ENCODE data around the gene COQ3. TPM values are rescaled to one million over a fixed set of nuclear protein-coding genes. Genes with fewer than 3 reads are reported as not detected.

Gene COQ3
- total RNA-seq, 2 experiments from 2014 or later: 1.8 to 2.2 TPM

DNA sequence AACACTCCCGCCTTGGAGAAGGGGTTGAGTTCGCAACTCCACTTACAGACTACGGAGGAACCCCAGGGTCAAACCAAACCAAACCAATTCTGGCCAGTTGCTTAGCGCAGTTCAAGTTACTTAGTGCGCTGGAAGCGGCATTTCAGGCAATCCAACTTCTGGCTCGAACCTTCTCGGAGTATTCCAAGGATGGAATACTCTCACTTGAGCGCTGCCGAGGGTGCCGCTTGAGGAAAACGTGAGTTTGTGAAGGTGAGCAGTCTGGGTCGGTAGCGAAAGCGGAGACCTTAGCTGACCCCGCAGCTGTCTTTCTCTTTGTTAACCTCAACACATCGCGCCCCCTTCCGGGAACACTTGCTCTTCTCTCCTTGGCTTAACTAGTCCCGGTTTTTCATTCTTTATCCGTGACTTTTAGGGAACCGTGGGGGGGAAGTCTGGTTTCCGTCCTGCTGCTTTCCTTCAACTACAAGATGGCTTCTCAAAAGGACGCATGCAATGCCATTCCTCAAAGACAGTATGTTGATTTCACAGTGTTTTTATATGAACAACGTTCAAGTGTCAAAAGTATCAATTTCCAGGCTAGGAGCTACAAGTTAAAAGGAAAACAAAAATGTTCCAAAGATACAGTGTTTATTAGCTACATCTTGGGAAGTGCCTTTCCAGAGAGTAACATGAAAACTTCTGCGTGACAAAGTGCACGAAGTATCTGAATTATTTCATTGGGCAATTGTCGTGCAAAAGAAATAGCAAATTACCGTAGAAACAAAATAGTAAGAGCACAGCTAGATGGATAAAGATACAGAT is 31.9 kb upstream of the COQ3 start:
- Histone ChIP-seq H3K36me3 (ENCODE audit: insufficient read depth, low read length) (peaks cover 19% of the 10 kb centered on the region), H3K9me3 (ENCODE audit: control insufficient read depth in 1 of 2, insufficient read depth in 1 of 2, low read length in 2 of 2) (no peaks in the 10 kb centered on the region), H3K4me3 (ENCODE audit: low read length) (peak overlapping the region; percentile 72), H3K27me3 (ENCODE audit: control insufficient read depth in 1 of 2, insufficient read depth in 2 of 2, low read length in 2 of 2) (no peaks in the 10 kb centered on the region), H3K4me1 (ENCODE audit: insufficient read depth, low read length) (peaks cover 32% of the 10 kb centered on the region), H3K27ac (ENCODE audit: low read depth in 1 of 2, low read length in 2 of 2) (peak overlapping the region; percentile 99)
- peak overlapping the region; percentile 97 for H3K27ac Mint-ChIP-seq
- H3K27me3 Mint-ChIP-seq: no peaks in the 10 kb centered on the region
- CTCF ChIA-PET: interaction anchor here (1.2 to 1.4 kb wide), 4 partner anchors 8 to 142 kb away, joined by 3 to 6 read pairs (median 4); partner anchors contain the start of gene CCNC
- TF ChIP-seq, protein P1, sequence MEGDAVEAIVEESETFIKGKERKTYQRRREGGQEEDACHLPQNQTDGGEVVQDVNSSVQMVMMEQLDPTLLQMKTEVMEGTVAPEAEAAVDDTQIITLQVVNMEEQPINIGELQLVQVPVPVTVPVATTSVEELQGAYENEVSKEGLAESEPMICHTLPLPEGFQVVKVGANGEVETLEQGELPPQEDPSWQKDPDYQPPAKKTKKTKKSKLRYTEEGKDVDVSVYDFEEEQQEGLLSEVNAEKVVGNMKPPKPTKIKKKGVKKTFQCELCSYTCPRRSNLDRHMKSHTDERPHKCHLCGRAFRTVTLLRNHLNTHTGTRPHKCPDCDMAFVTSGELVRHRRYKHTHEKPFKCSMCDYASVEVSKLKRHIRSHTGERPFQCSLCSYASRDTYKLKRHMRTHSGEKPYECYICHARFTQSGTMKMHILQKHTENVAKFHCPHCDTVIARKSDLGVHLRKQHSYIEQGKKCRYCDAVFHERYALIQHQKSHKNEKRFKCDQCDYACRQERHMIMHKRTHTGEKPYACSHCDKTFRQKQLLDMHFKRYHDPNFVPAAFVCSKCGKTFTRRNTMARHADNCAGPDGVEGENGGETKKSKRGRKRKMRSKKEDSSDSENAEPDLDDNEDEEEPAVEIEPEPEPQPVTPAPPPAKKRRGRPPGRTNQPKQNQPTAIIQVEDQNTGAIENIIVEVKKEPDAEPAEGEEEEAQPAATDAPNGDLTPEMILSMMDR (IDR thresholded peaks at IDR 0.05): no peak
- POLR2A ChIA-PET: interaction anchor here (0.6 to 3.0 kb wide), 15 partner anchors 8 to 163 kb away, joined by 3 to 50 read pairs (median 7); partner anchors contain the start of genes CCNC, COQ3 and USP45
- intact Hi-C loops (cut with DNase I, micrococcal nuclease): loop anchor here (1.0 to 10.0 kb wide), 6 partner anchors 31 to 471 kb away; partner anchors contain the start of genes USP45 (in 2 of the 2) and CCNC (in 1 of the 2)
- peaks cover 38% of the 10 kb centered on the region for H3K36me3 Mint-ChIP-seq (ENCODE audit: low read depth)
- ATAC-seq (ENCODE audit: poor library complexity) (peak; percentile 44), DNase-seq (peak; percentile 27 to 79 (median 49))
- H3K4me1 Mint-ChIP-seq (ENCODE audit: low read depth): peaks cover 58% of the 10 kb centered on the region
- H3K9me3 Mint-ChIP-seq: no peaks in the 10 kb centered on the region
- H3K4me3 Mint-ChIP-seq: peak overlapping the region; percentile 100

DNA sequence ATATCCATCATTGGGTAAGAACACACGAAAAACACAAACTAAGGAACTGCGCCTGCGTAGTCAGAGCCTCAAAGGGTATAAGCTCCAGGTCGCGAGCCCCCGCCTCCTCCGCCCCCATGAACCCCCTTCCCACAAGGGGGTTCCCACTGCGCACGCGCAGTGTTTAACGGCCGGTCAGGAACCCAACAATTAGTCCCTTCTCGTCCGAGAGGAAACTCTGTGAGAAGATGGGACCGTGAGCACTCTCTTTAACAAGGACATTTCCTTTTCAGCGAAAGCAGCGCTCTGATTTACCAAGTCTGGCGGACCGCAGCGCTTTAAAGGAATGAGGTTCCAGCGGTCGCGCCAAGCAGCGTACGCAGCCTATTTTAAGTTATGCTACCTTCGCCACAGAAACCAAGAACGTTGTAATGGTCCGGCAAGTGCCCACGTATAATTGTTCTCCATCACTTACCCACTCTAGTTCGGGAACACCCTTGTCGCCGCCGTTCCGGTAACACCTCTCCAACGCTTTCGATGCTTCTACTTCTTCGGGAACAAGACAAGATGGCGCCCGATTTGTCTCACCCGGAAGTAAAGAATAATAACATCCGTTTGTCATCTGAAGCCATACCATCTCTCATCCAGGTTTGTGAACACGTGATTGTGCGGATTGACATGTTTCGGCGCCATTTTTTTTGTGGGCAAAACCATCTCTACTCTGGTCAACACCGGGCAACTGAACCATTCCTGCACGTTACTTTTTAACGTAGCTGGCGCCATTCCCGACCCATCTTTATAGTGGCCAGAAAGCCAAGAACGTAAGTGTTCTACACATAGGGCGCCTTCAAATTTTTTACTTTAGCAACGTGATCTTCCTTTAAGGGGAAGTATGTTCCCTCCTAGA is 31.0 kb upstream of the COQ3 start, which contains the start of gene PNISR:
Gene PNISR, minus strand, starts transcription at position 548 of the 886 bp plus-strand sequence. CDS start 10,649 bp downstream, outside the sequence.
- Histone ChIP-seq H3K4me1 (ENCODE audit: insufficient read depth, low read length) (peaks cover 32% of the 10 kb centered on the region), H3K27me3 (ENCODE audit: control insufficient read depth in 1 of 2, insufficient read depth in 2 of 2, low read length in 2 of 2) (no peaks in the 10 kb centered on the region), H3K36me3 (ENCODE audit: insufficient read depth, low read length) (peaks cover 14% of the 10 kb centered on the region), H3K9me3 (ENCODE audit: control insufficient read depth in 1 of 2, insufficient read depth in 1 of 2, low read length in 2 of 2) (no peaks in the 10 kb centered on the region), H3K27ac (ENCODE audit: low read depth in 1 of 2, low read length in 2 of 2) (peak within 1 kb of the TSS; percentile 99), H3K4me3 (ENCODE audit: low read length) (peak within 1 kb of the TSS; percentile 72)
- Mint-ChIP-seq H3K27ac (peak within 1 kb of the TSS; percentile 97), H3K4me3 (peak within 1 kb of the TSS; percentile 100), H3K36me3 (ENCODE audit: low read depth) (peaks cover 38% of the 10 kb centered on the region), H3K9me3 (no peaks in the 10 kb centered on the region), H3K4me1 (ENCODE audit: low read depth) (peaks cover 67% of the 10 kb centered on the region), H3K27me3 (no peaks in the 10 kb centered on the region)
- TF ChIP-seq, protein P1 (IDR thresholded peaks at IDR 0.05): no peak
- ChIA-PET POLR2A (interaction anchor here (0.6 to 3.0 kb wide), 19 partner anchors 9 to 478 kb away, joined by 3 to 50 read pairs (median 4); partner anchors contain the start of genes CCNC, COQ3, FBXL4 and USP45), CTCF (interaction anchor here (1.3 to 1.4 kb wide), 3 partner anchors 8 to 95 kb away, joined by 4 to 6 read pairs (median 5); no protein-coding TSS in a partner anchor)
- intact Hi-C loops (cut with DNase I, micrococcal nuclease): loop anchor here (1.0 to 10.0 kb wide), 7 partner anchors 30 to 470 kb away; partner anchors contain the start of genes CCNC (in 2 of the 2) and USP45 (in 2 of the 2)
- peak; percentile 70 to 97 (median 80) for DNase-seq
- ATAC-seq (ENCODE audit: poor library complexity): peak; percentile 76

DNA sequence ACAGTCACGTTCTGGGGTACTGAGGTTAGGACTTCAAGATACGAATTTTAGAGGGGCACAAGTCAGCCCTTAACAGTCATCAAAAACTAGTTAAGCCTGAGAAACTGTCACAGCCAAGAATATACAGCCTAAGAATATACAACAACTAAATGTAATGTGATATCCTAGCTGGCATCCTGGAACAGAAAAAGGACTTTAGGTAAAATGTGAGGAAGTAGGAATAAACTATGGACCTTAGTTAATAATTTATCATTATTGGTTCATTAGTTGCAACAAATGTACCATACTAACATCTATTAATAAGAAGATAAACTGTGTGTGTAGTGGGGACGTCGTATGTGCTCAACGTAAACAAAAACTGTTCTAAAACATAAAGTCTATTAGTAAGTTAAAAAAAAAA is 30.0 kb upstream of the COQ3 start:
- Histone ChIP-seq H3K36me3 (ENCODE audit: insufficient read depth, low read length) (peaks cover 14% of the 10 kb centered on the region), H3K4me3 (ENCODE audit: low read length) (peak overlapping the region; percentile 72), H3K27ac (ENCODE audit: low read depth in 1 of 2, low read length in 2 of 2) (peak overlapping the region in 1 of 2 donors; percentile 99), H3K9me3 (ENCODE audit: control insufficient read depth in 1 of 2, insufficient read depth in 1 of 2, low read length in 2 of 2) (no peaks in the 10 kb centered on the region), H3K27me3 (ENCODE audit: control insufficient read depth in 1 of 2, insufficient read depth in 2 of 2, low read length in 2 of 2) (no peaks in the 10 kb centered on the region), H3K4me1 (ENCODE audit: insufficient read depth, low read length) (peaks cover 37% of the 10 kb centered on the region)
- peaks cover 70% of the 10 kb centered on the region for H3K4me1 Mint-ChIP-seq (ENCODE audit: low read depth)
- no peaks in the 10 kb centered on the region for H3K9me3 Mint-ChIP-seq
- TF ChIP-seq, protein P1 (IDR thresholded peaks at IDR 0.05): no peak
- ChIA-PET CTCF (no interaction called here), POLR2A (interaction anchor here (0.6 to 3.0 kb wide), 13 partner anchors 9 to 477 kb away, joined by 3 to 50 read pairs (median 7); partner anchors contain the start of genes CCNC, COQ3, FBXL4 and USP45)
- H3K36me3 Mint-ChIP-seq (ENCODE audit: low read depth): peaks cover 38% of the 10 kb centered on the region
- DNase-seq (no peak), ATAC-seq (ENCODE audit: poor library complexity) (no peak)
- H3K27ac Mint-ChIP-seq: peak overlapping the region; percentile 97
- intact Hi-C loops (cut with DNase I, micrococcal nuclease): loop anchor here (2.0 to 10.0 kb wide), 3 partner anchors 91 to 469 kb away; partner anchors contain the start of genes CCNC (in 1 of the 2) and USP45 (in 1 of the 2)
- H3K27me3 Mint-ChIP-seq: no peaks in the 10 kb centered on the region
- H3K4me3 Mint-ChIP-seq: peak overlapping the region; percentile 100
